Right lobe of liver (tissue), 6 donors: ENCODE measurements around the gene PHF20. TPM values are rescaled to one million over a fixed set of nuclear protein-coding genes. Genes with fewer than 3 reads are reported as not detected.
"Not testable (repeated sequence)": the region's sequence is repeated elsewhere in the genome, so short reads cannot be mapped to it uniquely, and the experiment has no call there.

ENCODE experiments used
- ATAC-seq, 4 donors: fragments of 200-7000 bp; cut with Tn5 transposase; one replicate each; pipeline ENCODE4 v1.9.1; 2020; ENCODE audit warnings: mild to moderate bottlenecking in 4 of 4, moderate library complexity in 4 of 4
- DNase-seq, 3 donors: peaks; one replicate each; pipeline ENCODE4 v3.0.0-alpha.2; 2020
- H3K27ac ChIP-seq, 3 donors: fragments of 200-600 bp; one replicate each; pipeline ENCODE4 v1.8.0; 2022
- H3K27me3 ChIP-seq, 2 donors: fragments of 200-600 bp; one replicate each; pipeline ENCODE4 v1.8.0; 2022
- H3K36me3 ChIP-seq, 4 donors: fragments of 200-600 bp; sonication (generic) in 1 of 4; one replicate each; pipeline versions ENCODE4 v1.5.1 to v1.8.0; 2017 to 2022; ENCODE audit warnings: control low read depth in 1 of 4
- H3K4me1 ChIP-seq, 4 donors: fragments of 200-600 bp; sonication (generic) in 1 of 4; one replicate each; pipeline versions ENCODE4 v1.5.1 to v1.8.0; 2017 to 2022; ENCODE audit warnings: control low read depth in 1 of 4
- H3K4me3 ChIP-seq, 3 donors: fragments of 200-600 bp; one replicate each; pipeline ENCODE4 v1.8.0; 2022
- H3K9me3 ChIP-seq, 4 donors: fragments of 200-600 bp; sonication (generic) in 1 of 4; one replicate each; pipeline versions ENCODE4 v1.5.1 to v1.8.0; 2017 to 2022; ENCODE audit warnings: control low read depth in 1 of 4
- POLR2A ChIP-seq: fragments of 450-650 bp; IDR thresholded peaks from one replicate; pipeline ENCODE4 v1.6.1; 2017; ENCODE audit warnings: antibody characterized with exemption, mild to moderate bottlenecking
- WGBS: methylation state at CpG from one replicate; pipeline ENCODE4 v1.1.6; 2018; ENCODE audit warnings: low coverage, low lambda C conversion rate; ENCODE audit not compliant: insufficient coverage; ENCODE audit errors: missing lambda C conversion rate; 5-methylcytosine and 5-hydroxymethylcytosine counted together
- intact Hi-C, 2 donors: fragments of 100-400 bp; cut with DNase I; formaldehyde crosslinking; loops; one replicate each; pipeline versions ENCODE4 v1.11.2 to v1.14.1; 2022
- total RNA-seq, 6 experiments: library from RNA; depleted of rRNA in 2 of 6; stranded (reverse); fragments of >200 nt in 2 of 6; fragmentation: NEBNext Ultra II Directional in 3 of 6; extraction: Animal tissue kit (Norgen Biotek cat#: 25700) in 3 of 6; gene quantifications; one replicate each; pipeline versions ENCODE4 v1.1.0 to v1.2.4, GENCODE V29; 2016 to 2023
- TF ChIP-seq, protein P1 (sequence below), 4 donors: fragments of 200-600 bp in 3 of 4; fragments of 450-650 bp in 1 of 4; IDR thresholded peaks; one replicate each; pipeline versions ENCODE4 v1.5.1 to v1.8.0; 2016 to 2022; ENCODE audit warnings: antibody characterized with exemption in 4 of 4, mild to moderate bottlenecking in 2 of 4
- donor health status: DM: no; HTN: yes; CAD: no.
- donor health status: DM: no; HTN: no; CAD: no.
- donor health status: DM: no; HTN: no; CAD: no.
- donor health status: DM: no; HTN: yes; CAD: no.
- donor health status: DM: no; HTN: yes; CAD: no.

PHF20 gene
- total RNA-seq, 6 experiments from 2014 or later, result 9.3 to 16.7 (median 14.5) TPM

GRCh38 chr20:35743693-35744491 is 27.9 kb upstream of the PHF20 start:
- intact Hi-C loops, result no loop called here
- peak overlapping the region; percentile 90 to 97 (median 94) for H3K27ac ChIP-seq
- H3K4me1 ChIP-seq, result peaks cover 0 to 26% (median 8%) of the 10 kb centered on the region in 4 donors
- peak overlapping the region in 2 of 3 donors; percentile 60 to 85 for H3K4me3 ChIP-seq
- no peaks in the 10 kb centered on the region for H3K9me3 ChIP-seq
- WGBS, result 29% methylated on average over 15 of the region's 15 CpGs
- peaks cover 0 to 19% (median 9%) of the 10 kb centered on the region in 4 donors for H3K36me3 ChIP-seq
- ATAC-seq (no peak), DNase-seq (no peak)
- no peaks in the 10 kb centered on the region for H3K27me3 ChIP-seq
- TF ChIP-seq, protein P1, sequence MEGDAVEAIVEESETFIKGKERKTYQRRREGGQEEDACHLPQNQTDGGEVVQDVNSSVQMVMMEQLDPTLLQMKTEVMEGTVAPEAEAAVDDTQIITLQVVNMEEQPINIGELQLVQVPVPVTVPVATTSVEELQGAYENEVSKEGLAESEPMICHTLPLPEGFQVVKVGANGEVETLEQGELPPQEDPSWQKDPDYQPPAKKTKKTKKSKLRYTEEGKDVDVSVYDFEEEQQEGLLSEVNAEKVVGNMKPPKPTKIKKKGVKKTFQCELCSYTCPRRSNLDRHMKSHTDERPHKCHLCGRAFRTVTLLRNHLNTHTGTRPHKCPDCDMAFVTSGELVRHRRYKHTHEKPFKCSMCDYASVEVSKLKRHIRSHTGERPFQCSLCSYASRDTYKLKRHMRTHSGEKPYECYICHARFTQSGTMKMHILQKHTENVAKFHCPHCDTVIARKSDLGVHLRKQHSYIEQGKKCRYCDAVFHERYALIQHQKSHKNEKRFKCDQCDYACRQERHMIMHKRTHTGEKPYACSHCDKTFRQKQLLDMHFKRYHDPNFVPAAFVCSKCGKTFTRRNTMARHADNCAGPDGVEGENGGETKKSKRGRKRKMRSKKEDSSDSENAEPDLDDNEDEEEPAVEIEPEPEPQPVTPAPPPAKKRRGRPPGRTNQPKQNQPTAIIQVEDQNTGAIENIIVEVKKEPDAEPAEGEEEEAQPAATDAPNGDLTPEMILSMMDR (IDR thresholded peaks at IDR 0.05), result no peak
- TF ChIP-seq POLR2A, result no peak

DNA sequence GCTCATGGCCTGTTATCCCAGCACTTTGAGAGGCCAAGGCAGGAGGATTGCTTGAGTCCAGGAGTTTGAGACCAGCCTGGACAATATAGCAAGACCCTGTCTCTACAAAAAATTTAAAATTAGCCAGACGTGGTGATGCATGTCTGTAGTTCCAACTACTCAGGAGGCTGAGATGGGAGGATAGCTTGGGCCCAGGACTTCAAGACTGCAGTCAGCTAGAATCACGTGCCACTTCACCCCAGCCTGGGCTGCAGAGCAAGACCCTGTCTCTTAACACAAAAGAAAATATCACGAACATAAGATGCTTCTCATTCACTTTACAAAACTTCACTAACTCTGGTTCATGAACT is 27.3 kb upstream of the PHF20 start:
- intact Hi-C loops, ATAC-seq, H3K27me3 ChIP-seq, H3K9me3 ChIP-seq, DNase-seq, H3K4me3 ChIP-seq: not testable (repeated sequence)
- peak overlapping the region; percentile 90 to 97 (median 94) for H3K27ac ChIP-seq
- 100% methylated on average over 2 of the region's 3 CpGs for WGBS
- peaks cover 0 to 13% (median 5%) of the 10 kb centered on the region in 4 donors for H3K36me3 ChIP-seq
- peaks cover 0 to 21% (median 5%) of the 10 kb centered on the region in 4 donors for H3K4me1 ChIP-seq

- Histone ChIP-seq H3K4me1 (no peaks in the 10 kb centered on the region), H3K4me3 (no peak overlapping the region), H3K27ac (no peak overlapping the region), H3K36me3 (no peaks in the 10 kb centered on the region), H3K9me3 (no peaks in the 10 kb centered on the region), H3K27me3 (no peaks in the 10 kb centered on the region)
- 38% methylated on average over 2 of the region's 2 CpGs for WGBS
- no peak for DNase-seq
- intact Hi-C loops, result no loop called here
- no peak for ATAC-seq
- TF ChIP-seq POLR2A, result no peak
- TF ChIP-seq, protein P1 (IDR thresholded peaks at IDR 0.05), result no peak
Observed at GRCh38 chr20:35750611-35751010, 21.2 kb upstream of the PHF20 start.

DNA sequence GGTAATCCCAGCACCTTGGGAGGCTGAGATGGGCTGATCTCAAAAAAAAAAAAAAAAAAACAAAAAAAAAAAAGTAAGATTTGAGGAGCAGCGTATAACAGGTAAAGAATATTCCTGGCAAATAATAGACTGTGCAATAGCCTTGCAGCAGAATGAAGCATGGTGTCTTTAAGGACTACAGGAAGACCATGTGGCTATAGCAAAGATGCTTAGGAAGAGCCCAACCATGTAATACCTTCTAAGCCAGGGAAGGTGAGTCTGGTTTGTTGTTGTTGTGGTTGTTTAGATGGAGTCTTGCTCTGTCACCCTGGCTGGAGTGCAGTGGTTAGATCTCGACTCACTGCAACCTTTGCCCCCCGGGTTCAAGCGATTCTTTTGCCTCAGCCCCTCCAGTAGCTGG is 15.4 kb upstream of the PHF20 start:
- WGBS, result 91% methylated on average over 4 of the region's 4 CpGs

More for the DNA sequence above, 15.4 kb upstream of the PHF20 start:
- no peak for DNase-seq
- intact Hi-C loops, result no loop called here
- no peaks in the 10 kb centered on the region for H3K4me1 ChIP-seq
- H3K36me3 ChIP-seq, result no peaks in the 10 kb centered on the region
- H3K9me3 ChIP-seq, result no peaks in the 10 kb centered on the region
- ATAC-seq, result no peak
- H3K27me3 ChIP-seq, result no peaks in the 10 kb centered on the region
- H3K27ac ChIP-seq, result no peak overlapping the region
- TF ChIP-seq, protein P1 (IDR thresholded peaks at IDR 0.05), result no peak
- no peak for TF ChIP-seq POLR2A
- H3K4me3 ChIP-seq, result no peak overlapping the region
